ENCODE measurements around the gene LRCOL1. TPM values are rescaled to one million over a fixed set of nuclear protein-coding genes. Genes with fewer than 3 reads are reported as not detected.

LRCOL1 gene
- total and polyA plus RNA-seq, 2 of the 8 experiments (the other 6 are each of a cell fraction or from before 2014, with no cell fraction given): not detected

GRCh38 chr12:132581348-132582057 lies 28.9 kb downstream of the LRCOL1 start (continued):
- TF ChIP-seq SIRT6 (IDR thresholded peaks at IDR 0.05; ENCODE audit: low read length) (no peak), SIX5 (IDR thresholded peaks at IDR 0.05; ENCODE audit: low read depth, low read length) (no peak), E2F6 (IDR thresholded peaks at IDR 0.05) (no peak), TBP (IDR thresholded peaks at IDR 0.05; ENCODE audit: low read depth, low read length) (no peak)

Measured in H1 (cell line).